ENCODE results near the gene PDE9A. TPM values are rescaled to one million over a fixed set of nuclear protein-coding genes. Genes with fewer than 3 reads are reported as not detected.
A peak's percentile ranks its signal among the peaks of the same experiment; 100 is the strongest.
"Not testable (repeated sequence)": the region's sequence is repeated elsewhere in the genome, so short reads cannot be mapped to it uniquely, and the experiment has no call there.

Gene PDE9A
- total RNA-seq, 2 donors from 2014 or later = 11.8 to 19.3 TPM

- H3K4me3 Mint-ChIP-seq = no peak overlapping the region
- DNase-seq (no peak), ATAC-seq (replicated peaks in 1 of 2) (peak; percentile 31 to 44)
- H3K4me1 Mint-ChIP-seq (ENCODE audit: low read depth) = peaks cover 14% of the 10 kb centered on the region
- H3K27ac Mint-ChIP-seq = peak overlapping the region; percentile 0
- peaks cover 6% of the 10 kb centered on the region for H3K27me3 Mint-ChIP-seq (ENCODE audit: low read depth)
- no peaks in the 10 kb centered on the region for H3K36me3 Mint-ChIP-seq (ENCODE audit: insufficient read depth in 2 of 2)
- H3K9me3 Mint-ChIP-seq = no peaks in the 10 kb centered on the region
These were observed 146.5 kb downstream of the PDE9A start for GRCh38 chr21:42799948-42800347.

GRCh38 chr21:42801616-42802015 is 148.2 kb downstream of the PDE9A start:
- H3K36me3 Mint-ChIP-seq (ENCODE audit: insufficient read depth in 2 of 2); ATAC-seq (replicated peaks in 1 of 2); DNase-seq; H3K27me3 Mint-ChIP-seq (ENCODE audit: low read depth); H3K27ac Mint-ChIP-seq; H3K9me3 Mint-ChIP-seq; H3K4me3 Mint-ChIP-seq: not testable (repeated sequence)
- H3K4me1 Mint-ChIP-seq (ENCODE audit: low read depth) = peaks cover 14% of the 10 kb centered on the region

- Mint-ChIP-seq H3K9me3 (no peaks in the 10 kb centered on the region), H3K36me3 (ENCODE audit: insufficient read depth in 2 of 2) (no peaks in the 10 kb centered on the region), H3K27me3 (ENCODE audit: low read depth) (no peaks in the 10 kb centered on the region), H3K4me3 (no peak overlapping the region), H3K4me1 (ENCODE audit: low read depth) (no peaks in the 10 kb centered on the region), H3K27ac (no peak overlapping the region)
- no peak for ATAC-seq (replicated peaks in 1 of 2)
- DNase-seq = no peak
These were observed 153.2 kb downstream of the PDE9A start for GRCh38 chr21:42806509-42807140.

- H3K4me1 Mint-ChIP-seq (ENCODE audit: low read depth); ATAC-seq (replicated peaks in 1 of 2); H3K36me3 Mint-ChIP-seq (ENCODE audit: insufficient read depth in 2 of 2); H3K27me3 Mint-ChIP-seq (ENCODE audit: low read depth); H3K9me3 Mint-ChIP-seq; DNase-seq; H3K4me3 Mint-ChIP-seq; H3K27ac Mint-ChIP-seq: not testable (repeated sequence)
These were observed 154.0 kb downstream of the PDE9A start for GRCh38 chr21:42807293-42807895.

GRCh38 chr21:42807938-42808613 is 154.7 kb downstream of the PDE9A start:
- H3K9me3 Mint-ChIP-seq = no peaks in the 10 kb centered on the region
- H3K4me1 Mint-ChIP-seq (ENCODE audit: low read depth) = no peaks in the 10 kb centered on the region
- no peak for DNase-seq
- no peak overlapping the region for H3K27ac Mint-ChIP-seq
- H3K36me3 Mint-ChIP-seq (ENCODE audit: insufficient read depth in 2 of 2) = no peaks in the 10 kb centered on the region
- no peaks in the 10 kb centered on the region for H3K27me3 Mint-ChIP-seq (ENCODE audit: low read depth)
- no peak overlapping the region for H3K4me3 Mint-ChIP-seq
- ATAC-seq (replicated peaks in 1 of 2) = no peak

GRCh38 chr21:42809171-42809570 is 155.8 kb downstream of the PDE9A start:
- no peak overlapping the region for H3K27ac Mint-ChIP-seq
- H3K36me3 Mint-ChIP-seq (ENCODE audit: insufficient read depth in 2 of 2) = no peaks in the 10 kb centered on the region
- no peak for ATAC-seq (replicated peaks in 1 of 2)
- H3K4me3 Mint-ChIP-seq = no peak overlapping the region
- H3K27me3 Mint-ChIP-seq (ENCODE audit: low read depth) = no peaks in the 10 kb centered on the region
- no peaks in the 10 kb centered on the region for H3K4me1 Mint-ChIP-seq (ENCODE audit: low read depth)
- no peaks in the 10 kb centered on the region for H3K9me3 Mint-ChIP-seq
- DNase-seq = no peak

- no peak for DNase-seq
- Mint-ChIP-seq H3K9me3 (no peaks in the 10 kb centered on the region), H3K4me3 (no peak overlapping the region), H3K4me1 (ENCODE audit: low read depth) (no peaks in the 10 kb centered on the region), H3K36me3 (ENCODE audit: insufficient read depth in 2 of 2) (no peaks in the 10 kb centered on the region), H3K27me3 (ENCODE audit: low read depth) (no peaks in the 10 kb centered on the region), H3K27ac (no peak overlapping the region)
- ATAC-seq (replicated peaks in 1 of 2) = no peak
These were observed 156.4 kb downstream of the PDE9A start for GRCh38 chr21:42809577-42810475.

GRCh38 chr21:42811960-42812359 is 158.5 kb downstream of the PDE9A start:
- no peak for ATAC-seq (replicated peaks in 1 of 2)
- Mint-ChIP-seq H3K4me3 (no peak overlapping the region), H3K36me3 (ENCODE audit: insufficient read depth in 2 of 2) (peaks cover 0 to 2% of the 10 kb centered on the region in 2 donors), H3K4me1 (ENCODE audit: low read depth) (no peaks in the 10 kb centered on the region), H3K9me3 (peaks cover 0 to 2% of the 10 kb centered on the region in 2 donors), H3K27me3 (ENCODE audit: low read depth) (no peaks in the 10 kb centered on the region), H3K27ac (no peak overlapping the region)
- no peak for DNase-seq

- not testable (repeated sequence) for H3K9me3 Mint-ChIP-seq; H3K4me1 Mint-ChIP-seq (ENCODE audit: low read depth); H3K27me3 Mint-ChIP-seq (ENCODE audit: low read depth); H3K4me3 Mint-ChIP-seq; H3K27ac Mint-ChIP-seq; H3K36me3 Mint-ChIP-seq (ENCODE audit: insufficient read depth in 2 of 2); ATAC-seq (replicated peaks in 1 of 2); DNase-seq
These were observed 159.3 kb downstream of the PDE9A start for GRCh38 chr21:42812528-42813241.

- ATAC-seq (replicated peaks in 1 of 2) (no peak), DNase-seq (no peak)
- Mint-ChIP-seq H3K27ac (no peak overlapping the region), H3K27me3 (ENCODE audit: low read depth) (no peaks in the 10 kb centered on the region), H3K4me3 (no peak overlapping the region), H3K9me3 (peaks cover 0 to 2% of the 10 kb centered on the region in 2 donors), H3K36me3 (ENCODE audit: insufficient read depth in 2 of 2) (peaks cover 0 to 2% of the 10 kb centered on the region in 2 donors), H3K4me1 (ENCODE audit: low read depth) (no peaks in the 10 kb centered on the region)
These were observed 161.8 kb downstream of the PDE9A start for GRCh38 chr21:42815217-42815616.

- Mint-ChIP-seq H3K27ac (peak overlapping the region; percentile 43), H3K4me1 (ENCODE audit: low read depth) (no peaks in the 10 kb centered on the region), H3K36me3 (ENCODE audit: insufficient read depth in 2 of 2) (peaks cover 0 to 2% of the 10 kb centered on the region in 2 donors), H3K4me3 (no peak overlapping the region), H3K27me3 (ENCODE audit: low read depth) (no peaks in the 10 kb centered on the region), H3K9me3 (peaks cover 0 to 2% of the 10 kb centered on the region in 2 donors)
- peak; percentile 53 to 57 for DNase-seq
- ATAC-seq (replicated peaks in 1 of 2) = peak in 1 of 2 donors; percentile 61
These were observed 164.9 kb downstream of the PDE9A start for GRCh38 chr21:42818328-42818749.

GRCh38 chr21:42819861-42820615 is 166.6 kb downstream of the PDE9A start:
- H3K27ac Mint-ChIP-seq = no peak overlapping the region
- H3K27me3 Mint-ChIP-seq (ENCODE audit: low read depth) = peaks cover 11% of the 10 kb centered on the region
- H3K9me3 Mint-ChIP-seq = peaks cover 0 to under 1% of the 10 kb centered on the region in 2 donors
- ATAC-seq (replicated peaks in 1 of 2) (no peak), DNase-seq (no peak)
- H3K4me3 Mint-ChIP-seq = no peak overlapping the region
- no peaks in the 10 kb centered on the region for H3K4me1 Mint-ChIP-seq (ENCODE audit: low read depth)
- peaks cover 0 to under 1% of the 10 kb centered on the region in 2 donors for H3K36me3 Mint-ChIP-seq (ENCODE audit: insufficient read depth in 2 of 2)
